Measurements from ENCODE around the gene FAM120B.

- TF ChIP-seq MXI1 (IDR thresholded peaks at IDR 0.05; ENCODE audit: borderline replicate concordance, low read depth, low read length) (no peak), RCOR1 (IDR thresholded peaks at IDR 0.05; ENCODE audit: insufficient replicate concordance, low read length) (no peak), SMC3 (IDR thresholded peaks at IDR 0.05; ENCODE audit: low read depth, low read length) (no peak), POLR2A (IDR thresholded peaks at IDR 0.05; ENCODE audit: low read depth, low read length) (no peak), RFX5 (IDR thresholded peaks at IDR 0.05; ENCODE audit: low read depth, low read length) (no peak), CHD1 (IDR thresholded peaks at IDR 0.05; ENCODE audit: low read depth, low read length) (no peak), CEBPB (IDR thresholded peaks at IDR 0.05; ENCODE audit: low read depth, low read length) (no peak), MAFK (IDR thresholded peaks at IDR 0.05; ENCODE audit: low read depth, low read length) (no peak), MAZ (IDR thresholded peaks at IDR 0.05; ENCODE audit: borderline replicate concordance, low read depth, low read length) (no peak), BHLHE40 (IDR thresholded peaks at IDR 0.05; ENCODE audit: low read depth, low read length) (no peak)
- TF ChIP-seq, protein P1, sequence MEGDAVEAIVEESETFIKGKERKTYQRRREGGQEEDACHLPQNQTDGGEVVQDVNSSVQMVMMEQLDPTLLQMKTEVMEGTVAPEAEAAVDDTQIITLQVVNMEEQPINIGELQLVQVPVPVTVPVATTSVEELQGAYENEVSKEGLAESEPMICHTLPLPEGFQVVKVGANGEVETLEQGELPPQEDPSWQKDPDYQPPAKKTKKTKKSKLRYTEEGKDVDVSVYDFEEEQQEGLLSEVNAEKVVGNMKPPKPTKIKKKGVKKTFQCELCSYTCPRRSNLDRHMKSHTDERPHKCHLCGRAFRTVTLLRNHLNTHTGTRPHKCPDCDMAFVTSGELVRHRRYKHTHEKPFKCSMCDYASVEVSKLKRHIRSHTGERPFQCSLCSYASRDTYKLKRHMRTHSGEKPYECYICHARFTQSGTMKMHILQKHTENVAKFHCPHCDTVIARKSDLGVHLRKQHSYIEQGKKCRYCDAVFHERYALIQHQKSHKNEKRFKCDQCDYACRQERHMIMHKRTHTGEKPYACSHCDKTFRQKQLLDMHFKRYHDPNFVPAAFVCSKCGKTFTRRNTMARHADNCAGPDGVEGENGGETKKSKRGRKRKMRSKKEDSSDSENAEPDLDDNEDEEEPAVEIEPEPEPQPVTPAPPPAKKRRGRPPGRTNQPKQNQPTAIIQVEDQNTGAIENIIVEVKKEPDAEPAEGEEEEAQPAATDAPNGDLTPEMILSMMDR (conservative IDR thresholded peaks at IDR 0.05; ENCODE audit: low read depth, low read length), result no peak
- TF ChIP-seq, protein P2, sequence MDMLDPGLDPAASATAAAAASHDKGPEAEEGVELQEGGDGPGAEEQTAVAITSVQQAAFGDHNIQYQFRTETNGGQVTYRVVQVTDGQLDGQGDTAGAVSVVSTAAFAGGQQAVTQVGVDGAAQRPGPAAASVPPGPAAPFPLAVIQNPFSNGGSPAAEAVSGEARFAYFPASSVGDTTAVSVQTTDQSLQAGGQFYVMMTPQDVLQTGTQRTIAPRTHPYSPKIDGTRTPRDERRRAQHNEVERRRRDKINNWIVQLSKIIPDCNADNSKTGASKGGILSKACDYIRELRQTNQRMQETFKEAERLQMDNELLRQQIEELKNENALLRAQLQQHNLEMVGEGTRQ (IDR thresholded peaks at IDR 0.05; ENCODE audit: low read depth, low read length), result no peak
Observed at GRCh38 chr6:170284126-170284773, 22.3 kb upstream of the FAM120B start.
